ENCODE measurements around the gene CATSPERE. TPM values are rescaled to one million over a fixed set of nuclear protein-coding genes. Genes with fewer than 3 reads are reported as not detected.

The CATSPERE gene
- total RNA-seq, 1 experiment from 2014 or later, result 1.2 TPM

GRCh38 chr1:244603498-244603897 is 142.4 kb downstream of the CATSPERE start:
- TF ChIP-seq EZH2 (IDR thresholded peaks at IDR 0.05; ENCODE audit: low read depth) (no peak), CTCF (conservative IDR thresholded peaks at IDR 0.05) (peak; percentile 91)
- DNase-seq, result peak in 1 of 2 experiments; percentile 37
- H3K27me3 ChIP-seq (ENCODE audit: insufficient read depth, low read depth), result no peaks in the 10 kb centered on the region
- H3K9me3 ChIP-seq (ENCODE audit: insufficient read depth, low read depth), result no peaks in the 10 kb centered on the region
- no peak overlapping the region for H3K4me2 ChIP-seq
- H3K36me3 ChIP-seq (ENCODE audit: low read depth), result no peaks in the 10 kb centered on the region
- no peaks in the 10 kb centered on the region for H3K9me2 ChIP-seq (ENCODE audit: insufficient read depth)
- no peak overlapping the region for H3K27ac ChIP-seq
- BruUV-seq (replicated peaks), result no TSS peak
- H2AFZ ChIP-seq, result no peak overlapping the region
- H3F3A ChIP-seq (ENCODE audit: insufficient read depth, low read depth), result peaks cover 10% of the 10 kb centered on the region
- H3K4me3 ChIP-seq, result no peak overlapping the region
- ChIA-PET POLR2A (ENCODE audit: unreplicated experiment) (interaction anchor here (0.6 to 0.7 kb wide), 5 partner anchors 213 to 1936 kb away, joined by 3 to 7 read pairs (median 4); no protein-coding TSS in a partner anchor), CTCF (interaction anchor here (0.6 to 1.0 kb wide), 7 partner anchors 87 to 483 kb away, joined by 3 to 12 read pairs (median 4); no protein-coding TSS in a partner anchor)
- peaks cover 18% of the 10 kb centered on the region for H3K4me1 ChIP-seq (replicated peaks; ENCODE audit: insufficient read depth)
- no peaks in the 10 kb centered on the region for H3K79me2 ChIP-seq (ENCODE audit: low read depth)
- intact Hi-C loops (cut with micrococcal nuclease; ENCODE audit: unreplicated experiment), result loop anchor here (1.0 to 5.0 kb wide), 5 partner anchors 49 to 439 kb away; partner anchors contain the start of genes COX20 and DESI2
- no peaks in the 10 kb centered on the region for H4K20me1 ChIP-seq (ENCODE audit: insufficient read depth)

DNA sequence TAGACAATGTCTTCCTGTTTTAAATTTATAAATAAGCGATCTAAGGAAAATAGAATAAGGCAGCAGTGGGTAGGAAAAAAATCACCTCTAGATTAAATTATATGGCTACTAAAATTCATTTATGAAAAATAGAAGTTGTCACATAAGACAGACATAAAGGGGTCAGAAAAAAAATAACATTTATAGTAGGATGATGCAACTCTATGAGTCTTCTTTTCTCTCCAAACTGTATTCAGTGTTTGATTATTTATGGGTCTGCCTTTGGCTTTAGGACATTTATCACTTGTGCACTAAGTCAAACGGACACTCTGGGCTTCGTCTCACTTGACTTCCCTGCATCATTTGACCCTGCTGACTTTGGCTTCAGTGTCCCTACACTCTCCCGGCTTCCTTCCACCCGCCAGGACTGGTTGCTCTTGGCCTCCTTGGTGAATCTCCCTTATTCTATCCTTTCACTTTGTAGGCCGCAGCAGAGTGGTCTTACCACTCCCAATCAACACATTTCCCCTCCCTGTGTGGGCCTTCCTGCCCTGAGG is 144.8 kb downstream of the CATSPERE start:
- intact Hi-C loops (cut with micrococcal nuclease; ENCODE audit: unreplicated experiment), result no loop called here
- POLR2A ChIA-PET (ENCODE audit: unreplicated experiment), result no interaction called here

GRCh38 chr1:244614113-244614836 is 153.2 kb downstream of the CATSPERE start:
- intact Hi-C loops (cut with micrococcal nuclease; ENCODE audit: unreplicated experiment), result no loop called here
- no TSS peak for BruUV-seq (replicated peaks)
- no peak overlapping the region for H3K4me3 ChIP-seq
- H4K20me1 ChIP-seq (ENCODE audit: insufficient read depth), result no peaks in the 10 kb centered on the region
- ChIA-PET CTCF (no interaction called here), POLR2A (ENCODE audit: unreplicated experiment) (no interaction called here)
- no peak for DNase-seq
- no peaks in the 10 kb centered on the region for H3F3A ChIP-seq (ENCODE audit: insufficient read depth, low read depth)
- no peak overlapping the region for H3K4me2 ChIP-seq
- H2AFZ ChIP-seq, result 0 out of 2 replicates have a peak overlapping the region, but pooled peaks have one; percentile 39
- H3K9me3 ChIP-seq (ENCODE audit: insufficient read depth, low read depth), result no peaks in the 10 kb centered on the region
- no peaks in the 10 kb centered on the region for H3K27me3 ChIP-seq (ENCODE audit: insufficient read depth, low read depth)
- no peaks in the 10 kb centered on the region for H3K36me3 ChIP-seq (ENCODE audit: low read depth)
- no peaks in the 10 kb centered on the region for H3K4me1 ChIP-seq (replicated peaks; ENCODE audit: insufficient read depth)
- TF ChIP-seq CTCF (conservative IDR thresholded peaks at IDR 0.05) (no peak), EZH2 (IDR thresholded peaks at IDR 0.05; ENCODE audit: low read depth) (no peak)
- H3K9me2 ChIP-seq (ENCODE audit: insufficient read depth), result no peaks in the 10 kb centered on the region
- H3K79me2 ChIP-seq (ENCODE audit: low read depth), result no peaks in the 10 kb centered on the region
- no peak overlapping the region for H3K27ac ChIP-seq

More for the DNA sequence above, 144.8 kb downstream of the CATSPERE start:
- Histone ChIP-seq H3F3A (ENCODE audit: insufficient read depth, low read depth) (no peaks in the 10 kb centered on the region), H3K9me3 (ENCODE audit: insufficient read depth, low read depth) (no peaks in the 10 kb centered on the region), H3K27me3 (ENCODE audit: insufficient read depth, low read depth) (no peaks in the 10 kb centered on the region), H3K4me3 (no peak overlapping the region), H2AFZ (no peak overlapping the region), H4K20me1 (ENCODE audit: insufficient read depth) (no peaks in the 10 kb centered on the region), H3K36me3 (ENCODE audit: low read depth) (no peaks in the 10 kb centered on the region), H3K4me1 (replicated peaks; ENCODE audit: insufficient read depth) (0 out of 2 replicates have a peak, but pooled peaks cover under 1% of the 10 kb centered on the region), H3K9me2 (ENCODE audit: insufficient read depth) (no peaks in the 10 kb centered on the region), H3K79me2 (ENCODE audit: low read depth) (no peaks in the 10 kb centered on the region), H3K27ac (no peak overlapping the region), H3K4me2 (no peak overlapping the region)
- TF ChIP-seq EZH2 (IDR thresholded peaks at IDR 0.05; ENCODE audit: low read depth) (no peak), CTCF (conservative IDR thresholded peaks at IDR 0.05) (no peak)
- CTCF ChIA-PET, result interaction anchor here (0.6 kb wide), 1 partner anchor 196 kb away, joined by 4 read pairs; no protein-coding TSS in a partner anchor
- DNase-seq, result no peak
- BruUV-seq (replicated peaks), result no TSS peak
